Myometrial cell (primary cell): ENCODE measurements around the gene PLK2. TPM values are rescaled to one million over a fixed set of nuclear protein-coding genes. Genes with fewer than 3 reads are reported as not detected.

Experiments used
- total RNA-seq: library from RNA; depleted of rRNA; stranded (reverse); fragments of >200 nt; gene quantifications from 2 replicates; pipeline ENCODE4 v1.2.3, GENCODE V29; 2015

Gene PLK2
- 190 and 202 TPM in 2 replicates for total RNA-seq

DNA sequence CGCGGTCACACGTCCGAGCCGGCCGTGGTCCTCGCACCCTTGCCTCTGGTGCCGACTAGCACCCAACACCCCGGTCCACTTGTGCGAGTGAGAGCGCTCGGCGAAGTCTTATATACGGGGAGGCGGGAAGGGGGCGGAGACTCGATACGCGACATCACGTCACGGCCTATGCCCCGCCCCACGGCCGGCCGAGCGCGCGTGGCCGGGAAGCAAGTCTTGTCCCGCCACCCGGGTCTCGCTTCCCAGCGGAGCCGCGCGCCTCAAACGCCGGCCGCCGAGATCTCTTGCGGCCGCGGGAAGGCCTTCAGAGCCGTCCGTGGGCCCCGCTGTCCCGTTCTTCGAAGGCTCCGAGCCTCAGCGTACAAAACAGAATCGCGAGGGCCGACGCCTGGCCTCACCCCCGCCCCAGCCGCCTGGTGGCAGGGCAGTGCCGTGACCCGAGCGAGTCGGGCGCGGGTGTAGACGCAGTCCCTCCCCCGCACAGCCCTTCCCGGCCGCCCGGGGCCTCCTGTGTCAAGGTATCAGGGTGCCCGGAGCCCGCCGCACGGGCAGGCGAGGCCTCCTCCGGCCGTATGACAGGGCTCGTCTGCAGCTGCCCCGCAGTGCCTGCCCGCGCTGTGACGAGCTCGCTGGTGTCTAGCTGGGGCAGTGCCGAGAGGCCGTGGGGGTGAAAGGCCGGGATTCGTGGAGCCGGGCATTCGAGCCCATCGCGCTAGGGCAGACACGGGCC lies at the start of gene PLK2:
Gene PLK2 (minus strand): TSS at position 85 of the 730 bp plus-strand sequence. CDS start 127 bp downstream, outside the sequence.

DNA sequence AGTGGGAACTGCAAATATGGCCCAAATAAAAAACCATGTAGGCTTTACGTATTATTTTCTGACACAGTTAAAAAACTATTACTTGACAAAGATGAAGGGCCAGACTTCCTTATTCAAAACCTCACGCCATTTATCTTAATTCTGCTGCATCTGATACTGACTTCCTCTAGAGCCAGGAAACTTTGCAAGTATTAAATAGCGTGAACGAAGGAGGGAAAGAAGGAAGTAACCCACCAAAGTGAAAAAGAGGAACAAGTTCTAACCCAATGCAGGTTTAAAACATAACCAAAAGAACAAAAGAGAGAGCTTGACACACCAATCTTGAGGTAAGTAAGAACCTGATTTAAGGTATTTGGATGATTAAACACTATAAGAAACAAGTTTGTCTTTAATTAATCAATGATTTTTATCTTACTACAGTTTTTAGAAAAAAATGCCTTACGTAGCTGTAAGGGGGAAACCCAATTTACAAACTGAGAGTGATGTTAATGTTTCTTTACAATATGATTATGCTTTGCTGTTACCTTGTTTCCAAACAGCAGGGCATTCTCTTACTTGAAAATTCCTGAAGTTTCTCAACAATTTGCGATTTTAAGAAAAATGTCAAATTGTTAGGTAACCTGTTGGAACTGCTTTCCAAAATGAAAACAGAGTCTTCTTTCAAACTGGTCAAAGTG lies 31.5 kb upstream of the PLK2 start, which contains the start of gene GAPT:
Gene GAPT (plus strand): TSS at position 220 of the 677 bp plus-strand sequence. CDS start 3,102 bp downstream, outside the sequence.

Other genes with a start within 250 kb of the PLK2 start
- not detected in 2 replicates for gene GAPT, start 31.3 kb upstream of the PLK2 start, total RNA-seq
- not detected in 2 replicates for gene RAB3C, start 123.0 kb upstream of the PLK2 start, total RNA-seq